B cell (primary cell): ENCODE results near the gene MYOF. TPM values are rescaled to one million over a fixed set of nuclear protein-coding genes. Genes with fewer than 3 reads are reported as not detected.

Experiments used
- ATAC-seq: fragments of 200-7000 bp; cut with Tn5 transposase; one replicate; pipeline ENCODE4 v1.10.0; 2021; ENCODE audit warnings: low read depth, mild to moderate bottlenecking, moderate number of reproducible peaks, moderate library complexity
- CTCF ChIA-PET: fragments of 350-600 bp; sonication (Branson Sonifier 250); formaldehyde crosslinking; loops from one replicate; lab custom pipeline; 2021; ENCODE audit warnings: antibody characterized with exemption, inconsistent platforms; lab: Charles Lee
- POLR2A ChIA-PET: fragments of 350-600 bp; sonication (Branson Sonifier 250); formaldehyde crosslinking; loops from one replicate; lab custom pipeline; 2021; ENCODE audit warnings: antibody characterized with exemption; lab: Charles Lee
- DNase-seq: peaks from one replicate; pipeline ENCODE4 v3.0.0; 2013
- H2AFZ ChIP-seq: 2 replicates; pipeline ENCODE4 v1.6.1; 2012; ENCODE audit warnings: mild to moderate bottlenecking, low read depth, low read length; ENCODE audit not compliant: insufficient read depth, poor library complexity, severe bottlenecking
- H3K27ac ChIP-seq, 2 donors: 1 replicate in 1 of 2; 2 replicates in 1 of 2; pipeline ENCODE4 v1.5.1; 2012 to 2013; ENCODE audit warnings: low read length in 2 of 2, mild to moderate bottlenecking in 2 of 2, moderate library complexity in 1 of 2
- H3K27me3 ChIP-seq, 4 experiments: fragments of 200-600 bp in 1 of 4; sonication (generic) in 1 of 4; replicated peaks in 1 of 4; 1 replicate in 2 of 4; 2 replicates in 2 of 4; pipeline versions ENCODE4 v1.6.1 to v1.7.0; 2013 to 2016; ENCODE audit warnings: low read length in 3 of 4, mild to moderate bottlenecking in 2 of 4, mixed read lengths in 1 of 4, moderate library complexity in 1 of 4; ENCODE audit not compliant: insufficient read depth in 4 of 4, control insufficient read depth in 3 of 4; ENCODE audit errors: control extremely low read depth in 1 of 4
- H3K36me3 ChIP-seq, 2 experiments: replicated peaks in 1 of 2; 1 replicate in 1 of 2; 2 replicates in 1 of 2; pipeline versions ENCODE4 v1.6.1 to v1.7.1; 2013; ENCODE audit warnings: low read length in 1 of 2; ENCODE audit not compliant: insufficient read depth in 2 of 2, control insufficient read depth in 1 of 2; ENCODE audit errors: control extremely low read depth in 1 of 2, extremely low read depth in 1 of 2
- H3K4me1 ChIP-seq, 2 donors: fragments of 200-600 bp in 1 of 2; sonication (generic) in 1 of 2; 1 replicate in 1 of 2; 2 replicates in 1 of 2; pipeline versions ENCODE4 v1.5.1 to v1.6.1; 2013 to 2017; ENCODE audit warnings: low read length in 2 of 2; ENCODE audit not compliant: control insufficient read depth in 2 of 2, insufficient read depth in 2 of 2
- H3K4me2 ChIP-seq: replicated peaks from 2 replicates; pipeline ENCODE3; 2012; ENCODE audit warnings: mild to moderate bottlenecking, low read depth, low read length; ENCODE audit not compliant: poor library complexity, severe bottlenecking
- H3K4me3 ChIP-seq, 5 experiments: fragments of 200-600 bp in 1 of 5; sonication (generic) in 1 of 5; 1 replicate in 3 of 5; 2 replicates in 2 of 5; pipeline versions ENCODE4 v1.5.1 to v1.7.0; 2011 to 2016; ENCODE audit warnings: low read length in 4 of 5, mild to moderate bottlenecking in 4 of 5, low read depth in 2 of 5, control low read depth in 1 of 5, moderate library complexity in 1 of 5; ENCODE audit not compliant: insufficient read depth in 1 of 5; ENCODE audit errors: control extremely low read depth in 1 of 5, extremely low read depth in 1 of 5
- H3K79me2 ChIP-seq: fragments of 200-600 bp; sonication (generic); one replicate; pipeline ENCODE4 v1.6.0; 2016; ENCODE audit warnings: low read length; ENCODE audit not compliant: control insufficient read depth, insufficient read depth
- H3K9ac ChIP-seq: fragments of 200-600 bp; sonication (generic); 2 replicates; pipeline ENCODE4 v1.6.1; 2017; ENCODE audit warnings: mild to moderate bottlenecking, low read length, moderate library complexity
- H3K9me3 ChIP-seq, 3 donors: one replicate each; pipeline versions ENCODE4 v1.6.1 to v1.7.1; 2013; ENCODE audit warnings: low read length in 2 of 3; ENCODE audit not compliant: control insufficient read depth in 2 of 3, insufficient read depth in 1 of 3; ENCODE audit errors: control extremely low read depth in 1 of 3
- H4K20me1 ChIP-seq: 2 replicates; pipeline ENCODE4 v1.6.0; 2012; ENCODE audit warnings: mild to moderate bottlenecking, low read length; ENCODE audit not compliant: insufficient read depth, control insufficient read depth, poor library complexity, severe bottlenecking
- H3K27ac Mint-ChIP-seq: one replicate; pipeline ENCODE4 v1.8.0; 2021; ENCODE audit warnings: mixed read lengths
- H3K27me3 Mint-ChIP-seq: one replicate; pipeline ENCODE4 v1.8.0; 2021; ENCODE audit warnings: mixed read lengths
- H3K4me1 Mint-ChIP-seq: one replicate; pipeline ENCODE4 v1.8.0; 2021; ENCODE audit warnings: mixed read lengths
- H3K4me3 Mint-ChIP-seq: one replicate; pipeline ENCODE4 v1.8.0; 2021; ENCODE audit warnings: mixed read lengths
- H3K9me3 Mint-ChIP-seq: one replicate; pipeline ENCODE4 v1.8.0; 2022; ENCODE audit warnings: mixed read lengths; ENCODE audit not compliant: insufficient read depth
- EZH2 ChIP-seq: IDR thresholded peaks from 2 replicates; pipeline ENCODE4 v1.6.1; 2012; ENCODE audit warnings: borderline replicate concordance, low read depth, mild to moderate bottlenecking, moderate library complexity, low read length; ENCODE audit not compliant: insufficient read depth, poor library complexity, severe bottlenecking
- WGBS: methylation state at CpG from one replicate; pipeline ENCODE4 v1.1.5; 2013; ENCODE audit warnings: missing lambda C conversion rate; ENCODE audit not compliant: insufficient coverage; 5-methylcytosine and 5-hydroxymethylcytosine counted together
- intact Hi-C: fragments of 100-400 bp; cut with micrococcal nuclease; formaldehyde crosslinking; loops from one replicate; pipeline ENCODE4 v1.10.0; 2022
- polyA plus RNA-seq: library from polyadenylated mRNA; depleted of rRNA; stranded (reverse); fragments of >200 nt; gene quantifications from 2 replicates; pipeline ENCODE4 v1.2.3, GENCODE V29; 2012
- total RNA-seq, 2 donors: library from RNA; stranded (reverse); fragments of 120-200 nt in 1 of 2; gene quantifications; 1 replicate in 1 of 2; 2 replicates in 1 of 2; pipeline versions ENCODE4 v1.2.3 to v1.2.4, GENCODE V29; 2013 to 2022
- TF ChIP-seq, protein P1 (sequence below): fragments of 200-600 bp; IDR thresholded peaks from one replicate; pipeline ENCODE4 v1.8.0; 2022; ENCODE audit warnings: antibody characterized with exemption, mild to moderate bottlenecking

Gene MYOF
- total and polyA plus RNA-seq, 2 donors (not counting 1 experiment from before 2014, with no cell fraction given): 0.07 to 0.18 TPM

DNA sequence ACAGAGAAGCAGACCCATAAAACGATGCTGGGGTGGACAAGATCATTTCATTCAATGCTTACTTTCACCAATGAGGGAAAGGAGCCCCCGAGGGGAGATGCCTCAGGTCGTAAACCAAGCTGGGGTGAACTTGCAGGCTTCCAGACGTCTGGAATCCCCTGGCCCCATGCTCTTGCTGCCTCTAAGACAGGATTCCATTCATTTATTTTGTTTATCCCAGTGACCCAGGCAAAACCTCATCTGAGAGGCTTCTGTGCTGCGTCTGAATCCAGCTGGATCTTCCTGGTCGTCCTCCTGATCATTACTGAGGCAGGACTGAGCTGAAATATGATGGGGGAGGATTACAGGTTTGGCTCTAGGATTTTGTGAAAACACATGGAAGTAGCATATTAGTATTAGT lies 182.9 kb downstream of the MYOF start:
- TF ChIP-seq EZH2: no peak
- TF ChIP-seq, protein P1, sequence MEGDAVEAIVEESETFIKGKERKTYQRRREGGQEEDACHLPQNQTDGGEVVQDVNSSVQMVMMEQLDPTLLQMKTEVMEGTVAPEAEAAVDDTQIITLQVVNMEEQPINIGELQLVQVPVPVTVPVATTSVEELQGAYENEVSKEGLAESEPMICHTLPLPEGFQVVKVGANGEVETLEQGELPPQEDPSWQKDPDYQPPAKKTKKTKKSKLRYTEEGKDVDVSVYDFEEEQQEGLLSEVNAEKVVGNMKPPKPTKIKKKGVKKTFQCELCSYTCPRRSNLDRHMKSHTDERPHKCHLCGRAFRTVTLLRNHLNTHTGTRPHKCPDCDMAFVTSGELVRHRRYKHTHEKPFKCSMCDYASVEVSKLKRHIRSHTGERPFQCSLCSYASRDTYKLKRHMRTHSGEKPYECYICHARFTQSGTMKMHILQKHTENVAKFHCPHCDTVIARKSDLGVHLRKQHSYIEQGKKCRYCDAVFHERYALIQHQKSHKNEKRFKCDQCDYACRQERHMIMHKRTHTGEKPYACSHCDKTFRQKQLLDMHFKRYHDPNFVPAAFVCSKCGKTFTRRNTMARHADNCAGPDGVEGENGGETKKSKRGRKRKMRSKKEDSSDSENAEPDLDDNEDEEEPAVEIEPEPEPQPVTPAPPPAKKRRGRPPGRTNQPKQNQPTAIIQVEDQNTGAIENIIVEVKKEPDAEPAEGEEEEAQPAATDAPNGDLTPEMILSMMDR: no peak
- POLR2A ChIA-PET: no interaction called here
- Histone ChIP-seq H3K27ac (no peak overlapping the region), H3K79me2 (no peaks in the 10 kb centered on the region), H4K20me1 (no peaks in the 10 kb centered on the region), H3K36me3 (no peaks in the 10 kb centered on the region), H3K4me1 (no peaks in the 10 kb centered on the region), H3K4me2 (no peak overlapping the region), H3K4me3 (no peak overlapping the region), H2AFZ (no peak overlapping the region), H3K9me3 (no peaks in the 10 kb centered on the region), H3K9ac (no peak overlapping the region), H3K27me3 (peaks cover 0 to 3% (median 0%) of the 10 kb centered on the region in 4 experiments)
- no peaks in the 10 kb centered on the region for H3K4me1 Mint-ChIP-seq
- WGBS: 67% methylated on average over 5 of the region's 6 CpGs
- H3K27me3 Mint-ChIP-seq: no peaks in the 10 kb centered on the region
- H3K27ac Mint-ChIP-seq: no peak overlapping the region
- intact Hi-C loops: no loop called here
- ATAC-seq (no peak), DNase-seq (no peak)
- no peaks in the 10 kb centered on the region for H3K9me3 Mint-ChIP-seq
- H3K4me3 Mint-ChIP-seq: no peak overlapping the region
- CTCF ChIA-PET: no interaction called here

DNA sequence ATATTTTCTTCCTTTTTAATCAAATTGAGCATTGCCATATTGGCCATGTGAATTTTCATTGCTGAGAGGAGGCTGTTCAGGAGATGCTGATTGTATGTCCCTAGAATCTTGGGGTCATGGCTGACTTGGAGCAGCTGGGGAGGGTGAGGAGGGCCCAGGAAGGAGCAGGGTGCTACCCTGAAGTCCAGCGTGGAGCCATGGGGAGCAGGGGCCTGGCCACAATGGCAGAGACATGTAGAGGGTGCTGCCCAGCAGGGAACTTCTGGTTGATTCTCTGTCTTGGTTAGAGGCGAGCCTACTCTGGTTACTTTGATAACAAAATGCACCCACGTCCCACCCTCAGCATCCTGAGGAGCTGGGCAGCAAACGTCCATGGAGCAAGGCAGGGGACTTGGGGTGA lies 186.0 kb downstream of the MYOF start:
- H3K27ac Mint-ChIP-seq: no peak overlapping the region
- Histone ChIP-seq H3K36me3 (no peaks in the 10 kb centered on the region), H3K4me2 (no peak overlapping the region), H4K20me1 (no peaks in the 10 kb centered on the region), H3K9me3 (no peaks in the 10 kb centered on the region), H3K9ac (no peak overlapping the region), H3K27ac (no peak overlapping the region), H3K27me3 (no peaks in the 10 kb centered on the region), H3K4me1 (no peaks in the 10 kb centered on the region), H2AFZ (no peak overlapping the region), H3K4me3 (no peak overlapping the region), H3K79me2 (no peaks in the 10 kb centered on the region)
- TF ChIP-seq, protein P1: no peak
- TF ChIP-seq EZH2: no peak
- ChIA-PET POLR2A (no interaction called here), CTCF (no interaction called here)
- ATAC-seq (no peak), DNase-seq (no peak)
- intact Hi-C loops: no loop called here
- no peak overlapping the region for H3K4me3 Mint-ChIP-seq
- H3K27me3 Mint-ChIP-seq: no peaks in the 10 kb centered on the region
- WGBS: 81% methylated on average over 2 of the region's 4 CpGs
- H3K4me1 Mint-ChIP-seq: no peaks in the 10 kb centered on the region
- H3K9me3 Mint-ChIP-seq: no peaks in the 10 kb centered on the region
